Left forelimb (tissue), 1 donor: ENCODE results near the gene CKAP4.

Source experiments
- DNase-seq: peaks from one replicate; pipeline ENCODE4 v3.0.0-alpha.2; 2018; ENCODE audit warnings: low spot score

The CKAP4 gene

DNA sequence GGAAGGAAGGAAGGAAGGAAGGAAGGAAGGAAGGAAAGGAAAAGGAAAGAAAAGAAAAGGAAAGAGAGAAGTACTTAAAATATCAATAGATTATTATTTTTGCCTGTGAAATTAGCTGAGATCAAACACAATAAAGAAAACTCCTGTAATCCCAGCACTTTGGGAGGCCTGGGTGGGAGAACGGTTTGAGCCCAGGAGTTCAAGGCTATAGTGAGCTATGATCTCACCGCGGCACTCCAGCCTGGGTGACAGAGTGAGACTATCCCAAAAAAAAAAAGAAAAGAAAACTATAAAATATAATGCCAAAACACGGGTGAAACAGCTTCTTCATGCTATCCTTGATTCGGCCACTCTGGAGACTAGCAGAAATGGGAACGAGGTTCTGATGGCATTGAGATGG is 26.2 kb upstream of the CKAP4 start:
- DNase-seq, result no peak

DNA sequence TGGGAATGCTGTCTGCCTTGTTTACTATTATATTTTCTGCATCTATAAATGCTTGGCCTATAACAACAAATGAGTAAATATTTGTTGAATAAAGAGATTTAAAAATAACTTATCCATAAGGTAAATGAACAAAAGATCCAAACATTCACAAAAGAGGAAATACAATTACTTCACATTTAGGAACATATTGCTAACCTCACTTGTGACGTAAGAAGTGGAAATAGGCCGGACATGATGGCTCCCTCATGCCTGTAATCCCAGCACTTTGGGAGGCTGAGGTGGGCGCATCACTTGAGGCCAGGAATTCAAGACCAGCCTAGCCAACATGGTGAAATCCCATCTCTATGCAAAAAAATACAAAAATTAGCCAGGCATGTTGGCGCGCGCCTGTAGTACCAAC is 25.7 kb upstream of the CKAP4 start:
- no peak for DNase-seq

- no peak for DNase-seq
Measured at GRCh38 chr12:106271575-106272505, 24.0 kb upstream of the CKAP4 start.

GRCh38 chr12:106269150-106269771 is 21.4 kb upstream of the CKAP4 start:
- DNase-seq, result no peak

GRCh38 chr12:106267535-106267934 is 19.7 kb upstream of the CKAP4 start:
- no peak for DNase-seq

DNA sequence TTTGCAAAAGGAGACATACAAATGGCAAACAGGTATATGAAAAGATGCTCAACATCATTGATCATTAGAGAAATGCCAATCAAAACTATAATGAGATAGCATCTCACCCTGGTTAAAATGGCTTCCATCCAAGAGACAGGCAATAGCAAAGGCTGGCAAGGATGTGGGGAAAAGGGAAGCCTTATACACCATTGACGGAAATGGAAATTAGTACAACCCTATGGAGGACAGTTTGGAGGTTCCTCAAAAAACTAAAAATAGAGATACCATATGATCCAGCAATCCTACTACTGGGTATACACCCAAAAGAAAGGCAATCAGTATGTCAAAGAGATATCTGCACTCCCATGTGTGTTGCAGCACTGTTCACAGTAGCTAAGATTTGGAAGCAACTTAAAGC is 17.3 kb upstream of the CKAP4 start:
- no peak for DNase-seq

DNA sequence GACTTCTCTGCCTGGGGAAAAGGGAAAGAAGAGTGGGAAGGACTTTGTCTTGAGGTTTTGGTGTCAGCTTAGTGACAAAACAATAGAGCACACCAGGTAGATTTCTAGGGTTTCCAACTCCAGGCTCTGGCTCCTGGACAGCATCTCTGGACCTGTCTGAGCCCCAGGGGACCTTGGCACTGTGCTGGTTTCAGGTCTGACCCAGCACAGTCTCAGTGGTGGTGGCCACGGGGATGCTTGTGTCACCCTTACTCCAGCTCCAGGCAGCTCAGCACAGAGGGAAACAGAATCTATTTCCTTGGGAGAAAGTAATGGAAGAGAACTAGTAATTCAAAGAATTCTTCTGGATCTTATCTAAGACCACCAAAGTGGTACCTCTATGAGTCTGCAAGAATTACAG is 11.1 kb upstream of the CKAP4 start:
- no peak for DNase-seq

- no peak for DNase-seq
Measured at GRCh38 chr12:106258226-106258625, 10.4 kb upstream of the CKAP4 start.

DNA sequence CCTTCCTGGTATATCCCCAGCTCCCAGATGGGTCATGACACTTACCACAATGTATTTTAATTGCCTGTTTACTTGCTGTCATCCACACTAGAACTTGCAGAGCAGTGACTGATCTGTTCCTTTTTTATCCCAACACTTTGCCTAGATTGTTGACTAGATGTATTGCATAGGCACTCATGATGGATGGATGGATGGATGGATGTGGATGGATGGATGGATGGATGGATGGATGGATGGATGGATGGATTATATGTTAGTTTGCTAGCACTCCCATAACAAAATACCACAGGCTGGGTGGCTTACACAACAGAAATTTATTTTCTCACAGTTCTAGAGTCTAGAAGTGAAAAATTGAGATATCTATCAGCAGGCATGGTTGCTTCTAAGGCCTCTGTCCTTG is 8.7 kb upstream of the CKAP4 start:
- DNase-seq, result no peak

- no peak for DNase-seq
Measured at GRCh38 chr12:106255952-106256351, 8.1 kb upstream of the CKAP4 start.

DNA sequence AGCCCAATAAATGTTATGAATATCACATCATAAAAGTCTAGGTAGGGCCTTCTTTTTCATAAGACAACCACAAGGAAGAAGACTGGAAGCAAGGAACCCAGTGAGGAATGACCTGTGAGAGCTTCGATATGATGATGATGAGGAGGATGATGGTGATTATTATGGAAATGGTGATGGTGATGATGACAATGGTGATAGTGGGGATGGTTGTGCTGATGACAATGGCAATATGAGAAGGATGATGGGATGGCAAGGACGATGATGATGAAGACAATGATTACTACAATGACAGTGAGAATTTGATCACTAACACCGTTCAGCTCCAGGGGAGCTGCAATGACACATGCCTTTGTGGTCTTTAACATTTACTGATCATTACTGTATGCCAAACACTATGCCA is 7.7 kb upstream of the CKAP4 start:
- no peak for DNase-seq

- no peak for DNase-seq
Measured at GRCh38 chr12:106254724-106255123, 6.9 kb upstream of the CKAP4 start.

GRCh38 chr12:106251631-106252455 is 4.0 kb upstream of the CKAP4 start:
- DNase-seq, result no peak

GRCh38 chr12:106249411-106250135 is 1.8 kb upstream of the CKAP4 start:
- no peak for DNase-seq

GRCh38 chr12:106248846-106249371 is 1.1 kb upstream of the CKAP4 start:
- no peak for DNase-seq

- DNase-seq, result peak; percentile 84
Measured at GRCh38 chr12:106248312-106248845, 559 bp upstream of the CKAP4 start.

GRCh38 chr12:106246891-106247673 is 738 bp downstream of the CKAP4 start:
- peak; percentile 79 for DNase-seq

DNA sequence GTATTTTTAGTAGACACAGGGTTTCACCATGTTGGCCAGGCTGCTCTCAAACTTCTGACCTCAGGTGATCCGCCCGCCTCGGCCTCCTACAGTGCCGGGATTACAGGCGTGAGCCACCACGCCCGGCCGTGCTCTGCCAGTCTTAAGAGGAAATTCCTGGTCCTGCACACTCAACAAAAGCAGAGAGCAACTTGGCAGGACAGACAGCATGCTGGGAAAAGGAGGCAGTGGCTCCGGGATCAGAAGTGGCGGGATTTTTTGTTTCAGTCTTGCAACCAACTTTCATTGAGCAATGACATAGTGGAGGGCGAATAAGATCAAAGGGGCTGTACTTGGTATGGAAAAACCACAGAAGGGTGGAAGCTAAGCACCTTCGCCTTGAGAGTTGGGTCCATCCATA is 2.1 kb downstream of the CKAP4 start:
- no peak for DNase-seq

GRCh38 chr12:106243620-106244019 is 4.2 kb downstream of the CKAP4 start:
- DNase-seq, result no peak

- no peak for DNase-seq
Measured at GRCh38 chr12:106240821-106241220, 7.0 kb downstream of the CKAP4 start.

GRCh38 chr12:106239951-106240335 is 7.9 kb downstream of the CKAP4 start:
- DNase-seq, result no peak
